Spleen (tissue), 7 donors: ENCODE results near the gene RRP1B.

Source experiments
- CTCF ChIP-seq, 11 experiments: fragments of 200-600 bp in 7 of 11; fragments of 450-650 bp in 4 of 11; sonication (generic) in 4 of 11; IDR thresholded peaks in 8 of 11; conservative IDR thresholded peaks in 3 of 11; 1 replicate in 7 of 11; 2 replicates in 4 of 11; pipeline versions ENCODE4 v1.4.0 to v1.8.0; 2016 to 2021; ENCODE audit warnings: antibody characterized with exemption in 11 of 11, inconsistent platforms in 4 of 11, mild to moderate bottlenecking in 1 of 11
- POLR2A ChIP-seq, 3 donors: fragments of 450-650 bp; IDR thresholded peaks; one replicate each; pipeline ENCODE4 v1.5.1; 2017; ENCODE audit warnings: antibody characterized with exemption in 3 of 3, mild to moderate bottlenecking in 1 of 3
- POLR2AphosphoS5 ChIP-seq, 3 donors: sonication (generic); formaldehyde crosslinking; IDR thresholded peaks; one replicate each; pipeline ENCODE4 v1.5.1; 2017; ENCODE audit warnings: antibody characterized with exemption in 3 of 3
- donor health status: DM: no; HTN: no; CAD: no; lungs with moderate emphysema.
- donor health status: DM: no; HTN: no; CAD: no.
- donor health status: DM: no; HTN: no; CAD: no.

GRCh38 chr21:43720539-43721166, 61.3 kb downstream of the RRP1B start:
- TF ChIP-seq POLR2AphosphoS5 (IDR thresholded peaks at IDR 0.05) (no peak), CTCF (IDR thresholded peaks at IDR 0.05 in 8 of 11, conservative IDR thresholded peaks at IDR 0.05 in 3 of 11) (no peak), POLR2A (IDR thresholded peaks at IDR 0.05) (no peak)
